Activated CD4-positive, alpha-beta memory T cell treated with anti-CD3 and anti-CD28 coated beads for 36 hours (primary cell): ENCODE results near the gene ARSI. TPM values are rescaled to one million over a fixed set of nuclear protein-coding genes. Genes with fewer than 3 reads are reported as not detected.

ENCODE experiments used
- CTCF ChIA-PET: fragments of 350-600 bp; sonication (Branson Sonifier 250); formaldehyde crosslinking; loops from one replicate; lab custom pipeline; 2021; ENCODE audit warnings: antibody characterized with exemption, inconsistent platforms; lab: Charles Lee
- POLR2A ChIA-PET: fragments of 350-600 bp; sonication (Branson Sonifier 250); formaldehyde crosslinking; loops from one replicate; lab custom pipeline; 2021; ENCODE audit warnings: antibody characterized with exemption; lab: Charles Lee
- DNase-seq: peaks from one replicate; pipeline ENCODE4 v3.0.0-alpha.2; 2020
- H3K27ac Mint-ChIP-seq: one replicate; pipeline ENCODE4 v1.8.0; 2021; ENCODE audit warnings: mixed read lengths
- H3K27me3 Mint-ChIP-seq: one replicate; pipeline ENCODE4 v1.8.0; 2021; ENCODE audit warnings: mixed read lengths
- H3K36me3 Mint-ChIP-seq: one replicate; pipeline ENCODE4 v1.8.0; 2021; ENCODE audit warnings: mixed read lengths
- H3K4me1 Mint-ChIP-seq: one replicate; pipeline ENCODE4 v1.8.0; 2021; ENCODE audit warnings: low read depth, mixed read lengths
- H3K4me3 Mint-ChIP-seq: one replicate; pipeline ENCODE4 v1.8.0; 2021; ENCODE audit warnings: mild to moderate bottlenecking, mixed read lengths
- H3K9me3 Mint-ChIP-seq: one replicate; pipeline ENCODE4 v1.8.0; 2021; ENCODE audit warnings: mixed read lengths
- intact Hi-C: fragments of 100-400 bp; cut with micrococcal nuclease; formaldehyde crosslinking; loops from one replicate; pipeline ENCODE4 v1.15.1; 2023
- total RNA-seq, 2 experiments: library from RNA; stranded (reverse); gene quantifications; one replicate each; pipeline ENCODE4 v1.2.3, GENCODE V29; 2021

ARSI gene
- total RNA-seq, 2 experiments from 2014 or later = not detected

DNA sequence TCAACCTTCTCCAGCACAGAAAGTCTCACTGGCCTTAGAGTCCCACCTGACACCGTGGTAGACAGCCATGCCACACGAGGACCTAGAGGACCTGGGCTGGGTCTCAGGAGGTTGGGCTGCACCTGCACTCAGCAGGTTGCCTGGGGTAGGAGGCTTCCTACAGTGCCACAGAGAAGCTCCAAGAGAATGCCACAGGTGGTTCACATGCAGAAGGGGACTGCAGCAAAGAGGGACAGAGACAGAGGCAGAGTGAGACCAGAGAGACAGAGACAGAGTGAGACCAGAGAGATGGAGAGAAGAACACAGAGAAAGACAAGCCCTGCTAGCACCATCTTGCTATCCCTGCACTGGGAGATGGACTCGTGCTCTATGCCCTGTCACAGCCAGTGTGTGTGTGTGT is 18.8 kb downstream of the ARSI start:
- Mint-ChIP-seq H3K4me1 (no peaks in the 10 kb centered on the region), H3K27me3 (peaks cover 4% of the 10 kb centered on the region), H3K9me3 (no peaks in the 10 kb centered on the region), H3K4me3 (no peak overlapping the region), H3K27ac (no peak overlapping the region), H3K36me3 (no peaks in the 10 kb centered on the region)
- DNase-seq = no peak
- CTCF ChIA-PET = no interaction called here
- intact Hi-C loops = no loop called here
- POLR2A ChIA-PET = no interaction called here

DNA sequence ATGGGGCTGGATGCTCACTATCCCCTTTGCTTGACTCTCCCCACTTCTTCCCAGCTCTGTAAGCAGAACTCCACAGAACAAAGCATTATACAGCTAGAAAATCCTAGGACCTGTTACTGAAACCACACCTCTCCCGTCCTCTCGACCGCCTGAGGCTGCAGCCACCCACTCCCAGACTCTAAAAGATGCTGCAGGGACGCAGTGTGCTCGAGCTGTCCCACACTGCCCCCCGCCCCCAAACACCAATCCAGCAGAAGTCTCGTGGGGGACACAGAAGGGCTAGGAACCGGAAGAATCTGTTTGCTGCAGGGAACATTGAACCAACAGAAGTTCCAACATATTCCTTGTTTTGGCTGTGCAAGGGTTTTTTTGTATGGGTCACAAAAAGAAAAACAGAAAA is 20.7 kb downstream of the ARSI start:
- intact Hi-C loops = no loop called here
- no peak for DNase-seq
- POLR2A ChIA-PET = interaction anchor here (1.0 kb wide), 1 partner anchor 20 kb away, joined by 3 read pairs; no protein-coding TSS in a partner anchor
- no peaks in the 10 kb centered on the region for H3K4me1 Mint-ChIP-seq
- no peak overlapping the region for H3K4me3 Mint-ChIP-seq
- no peak overlapping the region for H3K27ac Mint-ChIP-seq
- CTCF ChIA-PET = no interaction called here
- H3K9me3 Mint-ChIP-seq = no peaks in the 10 kb centered on the region
- peaks cover 4% of the 10 kb centered on the region for H3K27me3 Mint-ChIP-seq
- H3K36me3 Mint-ChIP-seq = no peaks in the 10 kb centered on the region

DNA sequence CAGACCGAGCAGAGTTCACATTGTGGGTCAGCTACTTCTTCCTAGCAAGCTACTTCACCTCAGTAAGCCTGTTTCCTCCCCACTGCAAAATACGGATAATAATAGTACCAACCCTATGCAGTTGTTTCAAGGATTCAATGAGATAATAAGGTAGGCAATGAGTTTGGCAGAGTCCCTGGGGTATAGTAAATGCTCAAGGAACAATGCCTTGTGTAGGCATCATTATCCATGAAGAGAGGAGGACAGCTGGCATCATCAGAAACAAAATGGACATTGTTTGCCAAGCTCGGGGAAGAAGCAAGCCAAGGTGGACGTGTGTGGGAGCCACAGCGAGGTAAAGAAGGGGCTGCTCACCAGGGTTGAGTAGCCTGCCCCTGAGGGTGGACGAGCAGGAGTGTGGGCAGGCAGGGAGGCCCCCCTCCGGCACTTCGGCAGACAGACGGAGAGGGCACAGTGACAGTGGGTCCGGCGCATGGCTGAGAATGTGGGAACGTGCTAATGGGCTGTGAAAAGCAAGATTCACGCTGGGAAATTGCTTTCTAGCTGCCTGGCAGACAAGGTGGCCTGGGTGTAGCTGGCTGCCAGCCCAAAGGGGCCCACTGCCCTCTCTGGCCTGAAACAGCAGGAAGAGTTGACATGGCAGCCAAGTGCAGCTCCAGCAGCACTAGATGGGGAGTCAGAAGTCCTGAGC is 23.2 kb downstream of the ARSI start:
- Mint-ChIP-seq H3K4me3 (no peak overlapping the region), H3K9me3 (no peaks in the 10 kb centered on the region), H3K36me3 (no peaks in the 10 kb centered on the region), H3K4me1 (no peaks in the 10 kb centered on the region), H3K27ac (no peak overlapping the region), H3K27me3 (peaks cover 4% of the 10 kb centered on the region)
- intact Hi-C loops = loop anchor here (5.0 kb wide), 1 partner anchor 33 kb away; no protein-coding TSS in a partner anchor
- CTCF ChIA-PET = no interaction called here
- POLR2A ChIA-PET = no interaction called here
- no peak for DNase-seq

DNA sequence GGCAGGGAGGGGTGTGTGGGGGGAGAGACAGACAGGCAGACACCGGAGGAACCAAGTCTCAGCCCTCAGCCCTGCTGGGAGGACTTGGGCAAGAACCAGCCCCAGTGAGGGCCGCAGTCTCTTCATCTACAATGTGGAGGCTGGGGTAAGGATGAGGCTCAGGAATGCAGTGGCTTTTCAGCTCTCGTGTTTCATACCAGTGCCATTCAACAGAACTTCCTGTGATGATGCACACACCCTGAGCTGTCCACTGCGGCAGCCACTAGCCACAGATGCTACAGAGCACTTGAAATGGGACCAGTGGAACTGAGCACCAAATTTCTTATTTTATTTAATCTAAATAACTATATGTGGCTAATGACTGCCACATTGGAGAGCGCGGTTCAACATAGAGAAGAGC is 23.8 kb downstream of the ARSI start:
- no peaks in the 10 kb centered on the region for H3K9me3 Mint-ChIP-seq
- ChIA-PET POLR2A (no interaction called here), CTCF (interaction anchor here (0.9 kb wide), 1 partner anchor 158 kb away, joined by 4 read pairs; no protein-coding TSS in a partner anchor)
- H3K27ac Mint-ChIP-seq = no peak overlapping the region
- H3K27me3 Mint-ChIP-seq = peaks cover 4% of the 10 kb centered on the region
- H3K4me1 Mint-ChIP-seq = no peaks in the 10 kb centered on the region
- intact Hi-C loops = loop anchor here (5.0 kb wide), 1 partner anchor 33 kb away; no protein-coding TSS in a partner anchor
- DNase-seq = no peak
- no peak overlapping the region for H3K4me3 Mint-ChIP-seq
- no peaks in the 10 kb centered on the region for H3K36me3 Mint-ChIP-seq

DNA sequence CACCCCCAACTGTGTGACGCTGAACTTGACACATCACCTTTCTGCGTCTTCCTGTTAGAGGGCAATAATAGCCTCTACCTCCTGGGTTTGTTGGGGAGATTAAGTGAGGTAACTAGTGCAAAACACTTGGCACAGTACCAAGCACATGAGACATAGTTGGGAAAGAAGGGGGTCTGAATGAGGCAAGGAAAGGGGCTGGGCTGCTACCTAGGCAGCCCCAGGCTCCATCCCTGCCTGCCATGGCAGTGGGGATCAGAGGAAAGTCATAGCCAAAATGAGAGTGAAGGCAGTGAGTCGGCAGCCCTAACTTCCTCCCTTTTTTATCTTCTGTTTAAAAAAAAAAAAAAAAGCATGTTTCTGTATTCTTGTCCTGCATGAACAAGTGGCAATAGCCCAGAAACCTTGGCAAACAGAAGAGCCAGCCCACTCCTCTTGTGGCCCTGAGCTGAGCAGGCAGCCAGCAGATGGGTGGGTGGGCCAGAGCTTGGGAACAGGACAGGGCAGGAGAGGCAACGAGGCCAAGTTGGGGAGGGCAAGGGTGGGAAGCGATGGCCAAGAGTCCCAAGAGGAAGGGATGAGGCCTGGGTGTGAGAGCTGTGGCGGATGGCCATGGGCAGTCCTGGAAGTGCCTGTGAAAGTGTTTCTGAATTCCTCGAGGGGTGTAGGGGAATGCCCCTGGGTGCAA is 24.5 kb downstream of the ARSI start:
- H3K27ac Mint-ChIP-seq = no peak overlapping the region
- DNase-seq = no peak
- peaks cover 4% of the 10 kb centered on the region for H3K27me3 Mint-ChIP-seq
- H3K4me1 Mint-ChIP-seq = no peaks in the 10 kb centered on the region
- POLR2A ChIA-PET = no interaction called here
- H3K9me3 Mint-ChIP-seq = no peaks in the 10 kb centered on the region
- intact Hi-C loops = loop anchor here (5.0 kb wide), 1 partner anchor 34 kb away; no protein-coding TSS in a partner anchor
- CTCF ChIA-PET = interaction anchor here (0.9 kb wide), 1 partner anchor 158 kb away, joined by 4 read pairs; no protein-coding TSS in a partner anchor
- H3K4me3 Mint-ChIP-seq = no peak overlapping the region
- no peaks in the 10 kb centered on the region for H3K36me3 Mint-ChIP-seq

DNA sequence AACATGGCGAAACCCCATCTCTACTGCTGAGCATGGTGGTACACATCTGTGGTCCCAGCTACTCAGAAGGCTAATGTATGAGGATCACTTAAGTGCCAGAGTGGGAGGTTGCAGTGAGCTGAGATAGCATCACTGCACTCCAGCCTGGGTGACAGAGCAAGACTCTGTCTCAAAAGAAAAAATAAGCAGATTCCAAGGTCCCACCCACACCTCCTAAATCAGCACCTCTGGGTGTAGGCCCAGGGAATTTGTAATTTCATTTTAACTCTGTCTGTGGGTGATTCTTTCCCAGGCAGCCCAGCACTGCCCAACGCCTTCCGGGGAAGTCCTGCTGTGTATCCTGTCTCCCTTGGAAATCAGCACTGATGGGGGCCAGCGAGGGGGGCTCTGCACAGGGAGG is 25.7 kb downstream of the ARSI start:
- ChIA-PET POLR2A (no interaction called here), CTCF (no interaction called here)
- no peak overlapping the region for H3K27ac Mint-ChIP-seq
- intact Hi-C loops = loop anchor here (5.0 kb wide), 1 partner anchor 35 kb away; no protein-coding TSS in a partner anchor
- H3K4me3 Mint-ChIP-seq = no peak overlapping the region
- no peaks in the 10 kb centered on the region for H3K9me3 Mint-ChIP-seq
- H3K36me3 Mint-ChIP-seq = no peaks in the 10 kb centered on the region
- H3K27me3 Mint-ChIP-seq = peaks cover 4% of the 10 kb centered on the region
- no peaks in the 10 kb centered on the region for H3K4me1 Mint-ChIP-seq
- no peak for DNase-seq

DNA sequence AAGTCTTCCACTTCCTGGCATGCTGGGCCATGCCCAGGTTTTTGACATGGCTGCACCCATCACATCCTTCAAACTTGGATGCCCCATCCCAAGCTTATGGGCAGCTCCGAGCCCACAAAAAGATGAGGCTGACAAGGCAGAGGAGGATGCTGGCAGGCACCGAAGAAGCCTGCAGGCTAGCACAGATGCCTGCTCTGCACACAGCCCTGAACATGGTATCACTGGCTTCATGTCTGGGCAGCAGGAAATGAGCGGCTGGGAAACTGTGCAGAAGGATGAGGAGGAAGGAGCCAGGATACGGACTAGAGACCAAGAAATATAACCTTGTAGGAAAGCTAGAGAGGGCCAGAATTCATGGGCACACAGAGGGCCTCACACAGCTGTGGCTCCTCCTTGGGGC is 27.9 kb downstream of the ARSI start:
- CTCF ChIA-PET = interaction anchor here (0.6 to 1.4 kb wide), 2 partner anchors 8 to 76 kb away, joined by 3 to 5 read pairs; no protein-coding TSS in a partner anchor
- no peaks in the 10 kb centered on the region for H3K36me3 Mint-ChIP-seq

DNA sequence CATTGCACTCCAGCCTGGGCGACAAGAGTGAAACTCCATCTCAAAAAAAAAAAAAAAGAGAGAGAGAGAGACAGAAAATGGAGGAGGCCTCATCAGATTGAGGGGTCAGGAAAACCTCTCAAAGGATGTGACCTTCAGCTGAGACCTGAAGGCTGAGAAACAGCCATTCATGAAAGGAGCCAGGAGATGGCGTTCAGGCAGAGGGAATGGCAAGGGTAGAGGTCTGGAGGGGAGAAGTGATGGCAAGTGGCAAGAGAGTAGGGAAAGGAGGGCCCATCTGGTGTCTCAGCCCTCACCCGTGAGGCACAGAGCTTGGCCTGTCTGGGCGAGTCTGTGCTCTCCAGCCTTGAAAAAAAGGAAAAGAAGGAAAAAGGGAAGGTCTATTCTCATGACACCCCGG is 30.2 kb downstream of the ARSI start:
- intact Hi-C loops = loop anchor here (2.0 kb wide), 1 partner anchor 164 kb away; no protein-coding TSS in a partner anchor
- CTCF ChIA-PET = interaction anchor here (0.5 to 1.0 kb wide), 3 partner anchors 79 to 164 kb away, joined by 3 to 4 read pairs (median 3); no protein-coding TSS in a partner anchor

More for the DNA sequence above, 27.9 kb downstream of the ARSI start:
- peaks cover 4% of the 10 kb centered on the region for H3K27me3 Mint-ChIP-seq
- H3K27ac Mint-ChIP-seq = no peak overlapping the region
- no peaks in the 10 kb centered on the region for H3K4me1 Mint-ChIP-seq
- intact Hi-C loops = loop anchor here (5.0 kb wide), 1 partner anchor 37 kb away; no protein-coding TSS in a partner anchor
- H3K9me3 Mint-ChIP-seq = no peaks in the 10 kb centered on the region
- DNase-seq = no peak
- POLR2A ChIA-PET = no interaction called here
- H3K4me3 Mint-ChIP-seq = no peak overlapping the region

DNA sequence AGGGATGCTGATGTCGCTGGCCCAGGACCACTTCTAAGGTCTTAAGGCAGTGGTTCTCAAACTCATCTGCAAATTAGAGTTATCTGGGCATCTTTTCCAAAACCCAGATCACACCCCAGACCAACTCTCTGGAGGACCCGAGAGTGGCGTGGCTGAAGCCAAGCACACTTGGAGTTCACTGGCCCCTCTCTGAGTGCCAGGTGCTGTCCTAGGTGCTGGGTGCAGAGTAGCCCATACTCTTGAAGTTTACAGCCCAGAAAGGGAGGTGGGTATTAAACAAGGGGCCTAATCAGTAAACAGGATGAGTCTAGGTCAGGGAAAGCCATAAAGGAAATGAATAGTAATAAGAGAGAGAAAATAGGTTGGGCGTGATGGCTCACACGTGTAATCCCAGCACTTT is 30.8 kb downstream of the ARSI start:
- H3K4me1 Mint-ChIP-seq = no peaks in the 10 kb centered on the region
- no peak for DNase-seq
- CTCF ChIA-PET = interaction anchor here (0.6 to 1.0 kb wide), 2 partner anchors 79 to 165 kb away, joined by 3 to 4 read pairs; no protein-coding TSS in a partner anchor

More for the DNA sequence above, 30.2 kb downstream of the ARSI start:
- no peak overlapping the region for H3K27ac Mint-ChIP-seq
- peak; percentile 21 for DNase-seq
- H3K4me1 Mint-ChIP-seq = no peaks in the 10 kb centered on the region
- POLR2A ChIA-PET = no interaction called here
- H3K36me3 Mint-ChIP-seq = no peaks in the 10 kb centered on the region
- H3K9me3 Mint-ChIP-seq = no peaks in the 10 kb centered on the region
- H3K4me3 Mint-ChIP-seq = no peak overlapping the region
- no peaks in the 10 kb centered on the region for H3K27me3 Mint-ChIP-seq

DNA sequence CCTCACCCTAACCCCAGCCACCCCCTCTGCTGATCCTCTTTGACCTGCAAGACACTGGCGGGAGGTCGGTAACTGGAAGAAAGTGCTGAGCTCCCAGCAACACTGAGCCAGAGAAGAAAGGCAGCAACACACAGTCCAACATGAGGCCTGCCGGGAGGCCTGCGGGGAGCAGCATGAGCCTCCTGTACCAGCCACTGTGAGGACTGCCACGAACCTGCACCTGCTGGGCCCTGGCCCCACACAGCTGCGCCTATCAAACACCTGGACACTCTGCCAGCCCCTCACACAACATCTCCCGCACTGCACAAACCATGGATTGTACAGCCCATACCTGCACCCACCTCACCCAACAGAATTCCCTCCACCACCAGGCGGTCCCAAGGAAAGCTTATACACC is 31.4 kb downstream of the ARSI start:
- no peak overlapping the region for H3K4me3 Mint-ChIP-seq
- intact Hi-C loops = no loop called here

More for the DNA sequence above, 30.8 kb downstream of the ARSI start:
- POLR2A ChIA-PET = no interaction called here
- Mint-ChIP-seq H3K4me3 (no peak overlapping the region), H3K27ac (no peak overlapping the region), H3K36me3 (no peaks in the 10 kb centered on the region), H3K9me3 (no peaks in the 10 kb centered on the region), H3K27me3 (no peaks in the 10 kb centered on the region)
- intact Hi-C loops = loop anchor here (2.0 kb wide), 1 partner anchor 165 kb away; no protein-coding TSS in a partner anchor

DNA sequence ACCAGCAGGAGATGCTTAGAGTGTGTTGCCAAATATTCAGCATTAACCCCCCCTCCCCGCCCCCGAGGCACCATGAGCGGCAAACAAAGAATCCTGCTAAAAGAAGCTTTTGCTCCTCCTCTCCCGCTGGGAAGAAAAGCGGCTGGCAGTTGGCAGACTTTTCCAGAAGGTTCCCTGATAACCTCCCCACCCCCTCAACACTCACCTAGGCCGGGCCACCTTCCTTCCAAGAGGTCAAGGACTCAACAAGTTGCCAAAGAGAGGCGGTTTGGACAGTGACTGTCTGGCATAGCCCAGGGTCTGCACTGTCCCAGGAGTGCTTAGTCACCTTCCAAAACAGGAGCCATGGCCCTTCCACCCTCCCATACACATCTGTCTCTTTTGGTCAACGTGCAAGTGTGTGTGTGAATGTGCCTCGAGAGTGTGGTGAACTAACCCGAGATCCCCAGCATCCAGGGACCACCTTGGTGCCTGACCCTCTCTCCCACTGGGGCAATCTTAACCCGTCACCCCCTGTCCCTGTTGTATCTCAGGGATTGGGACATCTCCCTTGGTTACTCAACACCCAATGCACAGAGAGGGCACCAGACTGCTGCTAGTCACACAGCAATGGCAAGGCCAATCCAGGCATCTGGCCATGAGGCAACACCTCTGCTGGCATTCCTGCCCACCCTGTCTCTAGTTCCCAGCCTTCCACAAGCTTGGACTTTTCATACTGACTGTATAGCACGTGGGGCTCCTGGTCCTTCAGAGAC is 32.0 kb downstream of the ARSI start:
- no peaks in the 10 kb centered on the region for H3K9me3 Mint-ChIP-seq
- no peaks in the 10 kb centered on the region for H3K27me3 Mint-ChIP-seq
- POLR2A ChIA-PET = interaction anchor here (0.6 kb wide), 1 partner anchor 288 kb away, joined by 3 read pairs; no protein-coding TSS in a partner anchor
- DNase-seq = no peak
- no peak overlapping the region for H3K4me3 Mint-ChIP-seq
- no peak overlapping the region for H3K27ac Mint-ChIP-seq
- CTCF ChIA-PET = no interaction called here
- intact Hi-C loops = no loop called here
- no peaks in the 10 kb centered on the region for H3K4me1 Mint-ChIP-seq
- H3K36me3 Mint-ChIP-seq = no peaks in the 10 kb centered on the region

More for the DNA sequence above, 31.4 kb downstream of the ARSI start:
- no peaks in the 10 kb centered on the region for H3K27me3 Mint-ChIP-seq
- ChIA-PET CTCF (no interaction called here), POLR2A (no interaction called here)
- H3K9me3 Mint-ChIP-seq = no peaks in the 10 kb centered on the region
- H3K27ac Mint-ChIP-seq = no peak overlapping the region
- no peaks in the 10 kb centered on the region for H3K36me3 Mint-ChIP-seq
- DNase-seq = no peak
- no peaks in the 10 kb centered on the region for H3K4me1 Mint-ChIP-seq
